H1 (cell line): ENCODE data around the gene SRRT. TPM values are rescaled to one million over a fixed set of nuclear protein-coding genes. Genes with fewer than 3 reads are reported as not detected.

Experiments used
- CTCF ChIA-PET: fragments of 300-600 bp; sonication (Branson Sonifier 250); formaldehyde crosslinking; loops from one replicate; lab custom pipeline; 2021; ENCODE audit not compliant: partially characterized antibody; lab: Charles Lee
- POLR2A ChIA-PET: fragments of 300-600 bp; sonication (Branson Sonifier 250); formaldehyde crosslinking; loops from one replicate; lab custom pipeline; 2021; ENCODE audit warnings: inconsistent platforms; ENCODE audit not compliant: partially characterized antibody; lab: Charles Lee
- DNase-seq, 2 experiments: peaks; one replicate each; pipeline versions ENCODE4 v3.0.0 to v3.0.0-alpha.2; 2010 to 2022; ENCODE audit warnings: low spot score in 2 of 2, low read depth in 1 of 2, mixed read lengths in 1 of 2
- FAIRE-seq: peaks from 2 replicates; lab custom pipeline; 2011; peaks lifted over from hg19 to GRCh38; lab: Jason Lieb, UNC
- H2AFZ ChIP-seq: 2 replicates; pipeline ENCODE4 v1.8.1; 2012; ENCODE audit warnings: low read length, inconsistent platforms
- H2AK5ac ChIP-seq: 2 replicates; pipeline ENCODE4 v1.6.1; 2013; ENCODE audit warnings: low read depth, low read length
- H2BK120ac ChIP-seq: replicated peaks from 2 replicates; pipeline ENCODE3; 2013; ENCODE audit warnings: low read depth, low read length, inconsistent platforms
- H2BK12ac ChIP-seq: 2 replicates; pipeline ENCODE4 v1.6.1; 2013; ENCODE audit warnings: low read depth, low read length
- H2BK15ac ChIP-seq: 2 replicates; pipeline ENCODE4 v1.6.1; 2013; ENCODE audit warnings: low read length
- H2BK20ac ChIP-seq: 2 replicates; pipeline ENCODE4 v1.6.1; 2013; ENCODE audit warnings: low read length
- H2BK5ac ChIP-seq: 2 replicates; pipeline ENCODE4 v1.6.1; 2013; ENCODE audit warnings: low read depth, low read length
- H3K14ac ChIP-seq: 2 replicates; pipeline ENCODE4 v1.6.1; 2013; ENCODE audit warnings: inconsistent platforms; ENCODE audit not compliant: insufficient read length
- H3K18ac ChIP-seq: 2 replicates; pipeline ENCODE4 v1.6.1; 2013; ENCODE audit warnings: low read length; ENCODE audit errors: extremely low read depth
- H3K23ac ChIP-seq: 2 replicates; pipeline ENCODE4 v1.6.1; 2013; ENCODE audit warnings: inconsistent platforms; ENCODE audit not compliant: insufficient read length
- H3K23me2 ChIP-seq: 2 replicates; pipeline ENCODE4 v1.6.1; 2013; ENCODE audit warnings: low read depth, low read length
- H3K27ac ChIP-seq: 2 replicates; pipeline ENCODE4 v1.6.1; 2011; ENCODE audit warnings: low read depth, low read length, inconsistent platforms
- H3K27me3 ChIP-seq, 4 experiments: replicated peaks in 1 of 4; 1 replicate in 1 of 4; 2 replicates in 3 of 4; pipeline versions ENCODE4 v1.6.1 to v1.8.1; 2011 to 2013; ENCODE audit warnings: low read length in 3 of 4, mild to moderate bottlenecking in 3 of 4, inconsistent platforms in 2 of 4, mixed read lengths in 2 of 4, moderate library complexity in 1 of 4; ENCODE audit not compliant: control insufficient read depth in 3 of 4, insufficient read depth in 3 of 4; ENCODE audit errors: extremely low read depth in 1 of 4
- H3K36me3 ChIP-seq, 4 experiments: 2 replicates each; pipeline versions ENCODE4 v1.6.1 to v1.8.1; 2011 to 2013; ENCODE audit warnings: mild to moderate bottlenecking in 4 of 4, low read length in 3 of 4, moderate library complexity in 2 of 4, control low read depth in 1 of 4, inconsistent platforms in 1 of 4; ENCODE audit not compliant: insufficient read depth in 4 of 4, control insufficient read depth in 2 of 4
- H3K4ac ChIP-seq: replicated peaks from 2 replicates; pipeline ENCODE3; 2013; ENCODE audit warnings: low read length, low read depth, mixed read lengths, inconsistent platforms; ENCODE audit not compliant: insufficient read length
- H3K4me1 ChIP-seq, 4 experiments: replicated peaks in 1 of 4; 1 replicate in 1 of 4; 2 replicates in 3 of 4; pipeline versions ENCODE4 v1.6.1 to v1.8.1; 2011 to 2013; ENCODE audit warnings: low read length in 3 of 4, inconsistent platforms in 2 of 4, mixed read lengths in 1 of 4; ENCODE audit not compliant: insufficient read depth in 4 of 4, control insufficient read depth in 3 of 4
- H3K4me2 ChIP-seq, 2 experiments: 2 replicates each; pipeline versions ENCODE4 v1.6.1 to v1.8.1; 2011 to 2013; ENCODE audit warnings: low read depth in 2 of 2, low read length in 2 of 2, control low read depth in 1 of 2, inconsistent platforms in 1 of 2, mild to moderate bottlenecking in 1 of 2; ENCODE audit not compliant: insufficient read depth in 1 of 2
- H3K4me3 ChIP-seq, 4 experiments: fragments of 200-600, 300-600 bp in 1 of 4; sonication (generic), shearing (Covaris generic), sonication (Bioruptor Twin) in 1 of 4; 2 replicates each; pipeline versions ENCODE4 v1.5.1 to v1.8.1; 2011 to 2016; ENCODE audit warnings: low read length in 4 of 4, low read depth in 3 of 4, control low read depth in 2 of 4, inconsistent platforms in 2 of 4, mild to moderate bottlenecking in 2 of 4, mixed read lengths in 1 of 4, moderate library complexity in 1 of 4; ENCODE audit not compliant: insufficient read depth in 2 of 4; ENCODE audit errors: extremely low read depth in 1 of 4
- H3K56ac ChIP-seq: replicated peaks from 2 replicates; pipeline ENCODE3; 2013; ENCODE audit warnings: low read depth, mild to moderate bottlenecking, mixed read lengths, low read length, inconsistent platforms; ENCODE audit not compliant: insufficient read length
- H3K79me1 ChIP-seq: 2 replicates; pipeline ENCODE4 v1.6.1; 2013; ENCODE audit warnings: low read depth, low read length, control low read depth
- H3K79me2 ChIP-seq, 2 experiments: 2 replicates each; pipeline versions ENCODE4 v1.6.1 to v1.8.1; 2012 to 2013; ENCODE audit warnings: low read length in 2 of 2, mild to moderate bottlenecking in 2 of 2, inconsistent platforms in 1 of 2; ENCODE audit not compliant: insufficient read depth in 2 of 2, control insufficient read depth in 1 of 2
- H3K9ac ChIP-seq, 4 experiments: replicated peaks in 1 of 4; 1 replicate in 1 of 4; 2 replicates in 3 of 4; pipeline versions ENCODE4 v1.6.1 to v1.8.1; 2011 to 2013; ENCODE audit warnings: low read depth in 3 of 4, low read length in 3 of 4, control low read depth in 2 of 4, mild to moderate bottlenecking in 2 of 4, moderate library complexity in 2 of 4, inconsistent platforms in 1 of 4; ENCODE audit errors: extremely low read depth in 1 of 4
- H3K9me3 ChIP-seq, 2 experiments: 2 replicates each; pipeline versions ENCODE4 v1.6.1 to v1.8.1; 2012 to 2013; ENCODE audit warnings: mild to moderate bottlenecking in 2 of 2, moderate library complexity in 2 of 2, control low read depth in 1 of 2, inconsistent platforms in 1 of 2, low read depth in 1 of 2, low read length in 1 of 2, mixed read lengths in 1 of 2; ENCODE audit not compliant: insufficient read depth in 2 of 2
- H4K20me1 ChIP-seq, 2 experiments: replicated peaks in 1 of 2; 2 replicates each; pipeline versions ENCODE3 to v1.8.1; 2011 to 2013; ENCODE audit warnings: inconsistent platforms in 2 of 2, low read length in 2 of 2, mild to moderate bottlenecking in 1 of 2; ENCODE audit not compliant: insufficient read depth in 2 of 2, control insufficient read depth in 1 of 2
- H4K5ac ChIP-seq: 2 replicates; pipeline ENCODE4 v1.6.1; 2013; ENCODE audit warnings: low read length, low read depth, mixed read lengths, inconsistent platforms; ENCODE audit not compliant: insufficient read length
- H4K8ac ChIP-seq: 2 replicates; pipeline ENCODE4 v1.8.0; 2013; ENCODE audit warnings: mild to moderate bottlenecking, moderate library complexity, low read length, inconsistent platforms; ENCODE audit not compliant: insufficient read depth; ENCODE audit errors: extremely low read depth
- H4K91ac ChIP-seq: replicated peaks from 2 replicates; pipeline ENCODE3; 2013; ENCODE audit warnings: low read length, mixed read lengths, inconsistent platforms; ENCODE audit not compliant: insufficient read length
- POLR2AphosphoS5 ChIP-seq: IDR thresholded peaks from 2 replicates; pipeline ENCODE4 v1.6.1; 2011; ENCODE audit warnings: low read depth, low read length
- SAP30 ChIP-seq: fragments of 300-600 bp; sonication (generic); IDR thresholded peaks from 2 replicates; pipeline ENCODE4 v1.7.1; 2012; ENCODE audit warnings: low read length, moderate library complexity, mild to moderate bottlenecking, inconsistent platforms; ENCODE audit not compliant: insufficient read depth, insufficient replicate concordance
- WGBS, 2 experiments: shearing (Covaris generic) in 1 of 2; methylation state at CpG; one replicate each; pipeline versions ENCODE4 v1.1.6 to v1.1.7; 2013 to 2015; ENCODE audit warnings: low lambda C conversion rate in 2 of 2, mixed read lengths in 2 of 2, inconsistent platforms in 1 of 2, low coverage in 1 of 2, missing lambda C conversion rate in 1 of 2; ENCODE audit not compliant: insufficient replicate concordance in 2 of 2, insufficient coverage in 1 of 2, insufficient read length in 1 of 2; ENCODE audit errors: extremely low coverage in 1 of 2, missing lambda C conversion rate in 1 of 2; 5-methylcytosine and 5-hydroxymethylcytosine counted together
- polyA plus RNA-seq, 7 experiments: library from polyadenylated mRNA; depleted of rRNA in 3 of 7; stranded (reverse) in 5 of 7; unstranded in 2 of 7; fragments of >200 nt in 5 of 7; fragments of 200-250 nt in 2 of 7; gene quantifications; 1 replicate in 5 of 7; 2 replicates in 1 of 7; 4 replicates in 1 of 7; pipeline versions ENCODE4 v1.2.1 to v1.2.3, GENCODE V29; 2011 to 2013; ENCODE audit warnings: missing spikeins in 2 of 7, mixed read lengths in 2 of 7
- total RNA-seq: library from RNA; stranded (reverse); fragmentation: NEBNext Ultra II Directional; extraction: Animal tissue kit (Norgen Biotek cat#: 25700); gene quantifications from 2 replicates; pipeline ENCODE4 v1.2.1, GENCODE V29; 2021

SRRT gene
- total and polyA plus RNA-seq, 2 of the 8 experiments (the other 6 are each of a cell fraction or from before 2014, with no cell fraction given) = 66.7 to 237 TPM

DNA sequence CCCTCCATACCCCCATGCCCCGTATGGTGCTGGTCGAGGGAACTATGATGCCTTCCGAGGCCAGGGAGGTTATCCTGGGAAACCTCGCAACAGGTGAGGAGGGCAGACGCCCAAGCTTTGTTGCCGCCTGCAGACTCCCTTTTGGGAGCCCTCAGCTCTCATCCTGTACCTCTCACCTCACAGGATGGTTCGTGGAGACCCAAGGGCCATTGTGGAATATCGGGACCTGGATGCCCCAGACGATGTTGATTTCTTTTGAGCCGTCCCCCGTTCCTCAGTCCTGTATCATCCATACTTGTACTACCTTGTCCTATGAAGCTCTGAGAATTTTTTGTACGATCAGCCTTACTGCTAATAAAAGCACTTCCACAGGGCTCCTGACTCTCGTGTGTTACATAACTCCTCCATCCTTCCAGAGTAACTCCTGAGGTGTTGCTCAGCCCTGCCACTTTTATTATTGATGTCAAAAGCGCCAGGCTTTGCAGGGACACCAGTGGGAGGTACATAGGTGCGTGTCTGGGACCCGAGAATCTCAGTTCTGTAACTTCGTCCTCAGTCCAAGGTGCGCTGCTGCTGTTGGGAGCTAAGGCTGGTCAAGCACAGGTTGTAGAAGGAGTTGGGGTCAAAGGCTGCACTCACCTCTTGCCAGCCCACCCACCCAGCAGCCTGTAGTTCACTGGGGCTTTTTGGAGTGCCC is 13.5 kb downstream of the SRRT start:
- Histone ChIP-seq H2BK20ac (no peak overlapping the region), H2AK5ac (no peak overlapping the region), H4K20me1 (peaks cover 15 to 20% of the 10 kb centered on the region in 2 experiments), H3K79me1 (peaks cover 14% of the 10 kb centered on the region), H2BK5ac (peak overlapping the region; percentile 92; the same call in 1 of the 2 replicates), H4K8ac (peak overlapping the region; percentile 87), H3K56ac (no peak overlapping the region), H3K27ac (peak overlapping the region; percentile 71), H4K91ac (no peak overlapping the region), H2BK12ac (peak overlapping the region; percentile 3; the same call in 1 of the 2 replicates), H3K4me1 (peaks cover 0 to 18% (median 5%) of the 10 kb centered on the region in 4 experiments; a peak in 6 of 7 replicates), H3K79me2 (peaks cover 0 to 28% of the 10 kb centered on the region in 2 experiments; a peak in 2 of 4 replicates), H3K9ac (peak overlapping the region in 3 of 4 experiments; percentile 86 to 92 (median 87); a peak in 6 of 7 replicates), H3K4me2 (peak overlapping the region; percentile 86 to 91), H3K14ac (no peak overlapping the region), H3K36me3 (peaks cover 35 to 55% (median 46%) of the 10 kb centered on the region in 4 experiments), H2BK15ac (no peak overlapping the region), H3K4me3 (peak overlapping the region; percentile 75 to 91 (median 78)), H3K23ac (no peak overlapping the region), H3K23me2 (peaks cover 20% of the 10 kb centered on the region; the same call in 1 of the 2 replicates), H3K9me3 (no peaks in the 10 kb centered on the region; a peak in 1 of 4 replicates), H3K27me3 (peaks cover 0 to 2% (median 0%) of the 10 kb centered on the region in 4 experiments; a peak in 2 of 7 replicates), H2BK120ac (no peak overlapping the region), H3K4ac (peak overlapping the region; percentile 13), H4K5ac (peak overlapping the region; percentile 27), H2AFZ (no peak overlapping the region), H3K18ac (no peak overlapping the region; the same call in 1 of the 2 replicates)
- peak; percentile 13 for FAIRE-seq
- 75% methylated on average over 18 of the region's 18 CpGs; no CpG with 5 or more reads in 1 of the 2 experiments for WGBS, 2 experiments
- CTCF ChIA-PET = interaction anchor here (0.8 to 3.4 kb wide), 4 partner anchors 11 to 183 kb away, joined by 3 to 14 read pairs (median 4); partner anchors contain the start of gene POP7
- TF ChIP-seq POLR2AphosphoS5 = peak; percentile 18
- no peak for TF ChIP-seq SAP30
- POLR2A ChIA-PET = interaction anchor here (0.6 to 10.1 kb wide), 8 partner anchors 15 to 368 kb away, joined by 3 to 313 read pairs (median 3); partner anchors contain the start of genes AP1S1, SRRT and TRIP6
- DNase-seq = no peak
